ENCODE measurements around the gene C14orf132. TPM values are rescaled to one million over a fixed set of nuclear protein-coding genes. Genes with fewer than 3 reads are reported as not detected.
A peak's percentile ranks its signal among the peaks of the same experiment; 100 is the strongest.

The C14orf132 gene
- total and polyA plus RNA-seq, 2 of the 4 experiments (the other 2 are of a cell fraction), result 6.3 to 13.5 TPM

DNA sequence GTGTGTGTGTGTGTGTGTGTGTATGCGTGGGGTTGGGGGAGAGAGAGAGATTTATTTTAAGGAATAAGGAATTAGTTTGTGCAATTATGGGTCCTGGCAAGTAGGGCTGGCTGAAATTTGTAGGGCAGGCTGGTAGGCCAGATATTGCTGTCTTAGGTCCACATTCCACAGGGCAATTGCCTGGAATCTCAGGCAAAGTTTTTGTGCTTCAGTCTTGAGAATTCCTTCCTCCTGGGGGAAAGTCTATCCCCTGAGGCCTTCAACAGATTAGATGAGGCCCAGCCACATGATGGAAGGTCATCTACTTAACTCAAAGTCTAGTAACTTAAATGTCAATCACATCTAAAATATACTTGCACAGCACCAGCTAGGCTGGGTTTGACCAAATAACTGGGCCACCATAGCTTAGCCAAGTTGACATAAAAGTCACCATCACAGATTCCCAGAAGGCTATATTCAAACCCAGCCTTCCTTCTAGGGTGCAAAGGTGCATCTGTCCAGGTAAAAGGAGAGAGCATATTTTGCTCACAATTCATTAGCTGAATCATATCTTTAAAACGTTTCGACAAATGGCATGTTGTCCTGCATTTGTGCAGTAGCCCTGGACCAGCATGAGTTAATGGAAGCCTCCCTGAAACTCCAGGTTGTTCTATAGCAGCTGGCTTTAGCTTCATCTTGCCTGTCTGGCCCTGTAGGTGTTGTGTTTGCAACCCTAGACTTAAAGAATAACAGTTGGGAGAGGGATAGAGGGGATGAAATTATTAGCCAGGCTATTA, 63.1 kb downstream of the C14orf132 start:
- Histone ChIP-seq H2BK120ac (ENCODE audit: low read depth, low read length) (peak overlapping the region; percentile 100), H3K4me3 (ENCODE audit: insufficient read depth, low read depth, low read length) (no peak overlapping the region), H2BK20ac (ENCODE audit: low read depth, low read length) (peak overlapping the region; percentile 98), H4K8ac (ENCODE audit: low read depth in 2 of 2, low read length in 2 of 2) (peak overlapping the region; percentile 82 to 94), H3K9me3 (ENCODE audit: control insufficient read depth, insufficient read depth, low read length) (no peaks in the 10 kb centered on the region), H3K56ac (ENCODE audit: extremely low read depth, insufficient read depth, low read length) (peak overlapping the region; percentile 5; the same call in 1 of the 2 replicates), H3K4me1 (ENCODE audit: control insufficient read depth, insufficient read depth, low read length) (peaks cover 19% of the 10 kb centered on the region), H4K20me1 (ENCODE audit: insufficient read depth, low read length) (no peaks in the 10 kb centered on the region), H3K27me3 (ENCODE audit: control insufficient read depth, insufficient read depth, low read length) (no peaks in the 10 kb centered on the region), H3K23ac (ENCODE audit: low read depth, low read length) (peak overlapping the region; percentile 11; the same call in 1 of the 2 replicates), H3K14ac (replicated peaks; ENCODE audit: low read depth, low read length) (peak overlapping the region; percentile 92), H3K4ac (ENCODE audit: low read depth, low read length) (peak overlapping the region; percentile 96), H2AK9ac (replicated peaks; ENCODE audit: low read depth, low read length, poor library complexity) (peak overlapping the region; percentile 26), H2BK5ac (ENCODE audit: low read depth, low read length, poor library complexity, severe bottlenecking) (peak overlapping the region; percentile 96), H3K9ac (ENCODE audit: low read depth, low read length) (no peak overlapping the region), H3K79me1 (ENCODE audit: low read depth in 1 of 2, low read length in 2 of 2) (peaks cover 0 to 35% of the 10 kb centered on the region in 2 experiments; a peak in 2 of 4 replicates), H2BK15ac (ENCODE audit: low read depth, low read length) (peak overlapping the region; percentile 100), H4K91ac (ENCODE audit: insufficient read depth, low read depth, low read length) (peak overlapping the region; percentile 90), H3K27ac (ENCODE audit: insufficient read depth, low read length) (peak overlapping the region; percentile 41; the same call in 1 of the 2 replicates), H2AK5ac (ENCODE audit: low read depth, low read length) (peak overlapping the region; percentile 52), H2AFZ (replicated peaks; ENCODE audit: low read length, poor library complexity) (no peak overlapping the region), H3K36me3 (ENCODE audit: control insufficient read depth, insufficient read depth, low read length) (no peaks in the 10 kb centered on the region), H3K9me1 (ENCODE audit: insufficient read depth, low read length) (peaks cover 26% of the 10 kb centered on the region), H3K18ac (ENCODE audit: low read depth, low read length) (peak overlapping the region; percentile 75), H4K5ac (ENCODE audit: low read depth, low read length) (peak overlapping the region; percentile 76), H3K4me2 (ENCODE audit: low read depth, low read length) (no peak overlapping the region)
- no CpG with 5 or more reads among the region's 3 CpGs for WGBS, 2 experiments (ENCODE audit: extremely low coverage in 2 of 2, insufficient read length in 1 of 2)
- no TSS peak for BruUV-seq (replicated peaks)
- ATAC-seq (ENCODE audit: low read depth) (no peak), DNase-seq (peak; percentile 59)
- intact Hi-C loops (cut with micrococcal nuclease), result loop anchor here (5.0 to 10.0 kb wide), 2 partner anchors 155 to 403 kb away; partner anchors contain the start of genes BDKRB1 and PAPOLA
- ChIA-PET CTCF (interaction anchor here (0.6 to 6.8 kb wide), 2 partner anchors 153 to 173 kb away, joined by 4 to 55 read pairs; partner anchors contain the start of gene BDKRB1), POLR2A (ENCODE audit: unreplicated experiment) (no interaction called here)
- TF ChIP-seq CEBPB (IDR thresholded peaks at IDR 0.05; ENCODE audit: low read depth, low read length), result no peak
- TF ChIP-seq RFX5 (IDR thresholded peaks at IDR 0.05; ENCODE audit: low read depth, low read length), result no peak
- TF ChIP-seq CTCF (conservative IDR thresholded peaks at IDR 0.05; ENCODE audit: low read depth, low read length), result peak; percentile 23; the same call in 1 of the 2 replicates
- no peak for TF ChIP-seq NFE2L2 (IDR thresholded peaks at IDR 0.05; ENCODE audit: low read depth, low read length)
- TF ChIP-seq SMC3 (IDR thresholded peaks at IDR 0.05; ENCODE audit: low read depth, low read length), result no peak
- dilution Hi-C loops (cut with HindIII; ENCODE audit: low sequenced_read_pairs, unreplicated experiment), result no loop called here
- in situ Hi-C loops (cut with MboI; ENCODE audit: low sequenced_read_pairs), result loop anchor here (5.0 kb wide), 1 partner anchor 170 kb away; no protein-coding TSS in a partner anchor
